Skeletal muscle tissue (tissue), 4 donors: Measurements from ENCODE around the gene WBP2. TPM values are rescaled to one million over a fixed set of nuclear protein-coding genes. Genes with fewer than 3 reads are reported as not detected.

Source experiments
- H3K27ac ChIP-seq: one replicate; pipeline ENCODE4 v1.7.0; 2013; ENCODE audit warnings: mild to moderate bottlenecking, low read depth, low read length, inconsistent platforms
- H3K27me3 ChIP-seq, 3 donors: one replicate each; pipeline ENCODE4 v1.7.0; 2013; ENCODE audit warnings: low read length in 3 of 3; ENCODE audit not compliant: control insufficient read depth in 3 of 3, insufficient read depth in 3 of 3
- H3K36me3 ChIP-seq, 3 donors: one replicate each; pipeline ENCODE4 v1.7.0; 2013; ENCODE audit warnings: low read length in 3 of 3; ENCODE audit not compliant: control insufficient read depth in 3 of 3, insufficient read depth in 3 of 3
- H3K4me1 ChIP-seq, 3 donors: one replicate each; pipeline ENCODE4 v1.7.0; 2013; ENCODE audit warnings: low read length in 3 of 3, mild to moderate bottlenecking in 3 of 3; ENCODE audit not compliant: control insufficient read depth in 3 of 3, insufficient read depth in 3 of 3
- H3K4me3 ChIP-seq, 3 donors: one replicate each; pipeline ENCODE4 v1.7.0; 2013; ENCODE audit warnings: low read length in 3 of 3
- H3K9ac ChIP-seq, 3 donors: one replicate each; pipeline ENCODE4 v1.7.0; 2013; ENCODE audit warnings: low read length in 3 of 3, mild to moderate bottlenecking in 3 of 3, moderate library complexity in 2 of 3, low read depth in 1 of 3
- H3K9me3 ChIP-seq, 3 donors: one replicate each; pipeline ENCODE4 v1.7.0; 2013; ENCODE audit warnings: low read length in 3 of 3; ENCODE audit not compliant: control insufficient read depth in 3 of 3
- total RNA-seq: library from RNA; depleted of rRNA; stranded (reverse); fragments of >200 nt; gene quantifications from one replicate; pipeline ENCODE4 v1.2.3, GENCODE V29; 2014
- donor health status: Osteomylitis.

The WBP2 gene
- total RNA-seq, 1 donor from 2014 or later, result 17.7 TPM

DNA sequence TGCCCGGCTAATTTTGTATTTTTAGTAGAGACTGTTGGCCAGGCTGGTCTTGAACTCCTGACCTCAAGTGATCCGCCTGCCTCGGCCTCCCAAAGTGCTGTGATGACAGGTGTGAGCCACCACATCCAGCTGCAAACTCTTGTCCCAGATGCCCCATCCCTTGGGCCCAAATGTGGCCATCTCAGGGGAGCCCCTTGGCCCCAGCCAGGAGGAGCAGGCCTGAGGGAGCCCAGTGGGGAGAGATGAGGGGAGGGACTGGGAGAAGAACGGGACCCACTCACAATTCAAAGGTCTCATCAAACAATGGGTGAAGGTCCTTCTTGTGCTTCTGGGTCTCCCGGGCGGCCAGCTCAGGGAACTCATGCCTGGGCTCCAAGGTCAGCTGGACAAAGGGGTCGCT is 25.4 kb downstream of the WBP2 start:
- Histone ChIP-seq H3K9ac (no peak overlapping the region), H3K9me3 (no peaks in the 10 kb centered on the region), H3K4me1 (peaks cover 19 to 33% (median 25%) of the 10 kb centered on the region in 3 donors), H3K27me3 (no peaks in the 10 kb centered on the region), H3K4me3 (no peak overlapping the region), H3K36me3 (peaks cover 10 to 32% (median 31%) of the 10 kb centered on the region in 3 donors), H3K27ac (no peak overlapping the region)

DNA sequence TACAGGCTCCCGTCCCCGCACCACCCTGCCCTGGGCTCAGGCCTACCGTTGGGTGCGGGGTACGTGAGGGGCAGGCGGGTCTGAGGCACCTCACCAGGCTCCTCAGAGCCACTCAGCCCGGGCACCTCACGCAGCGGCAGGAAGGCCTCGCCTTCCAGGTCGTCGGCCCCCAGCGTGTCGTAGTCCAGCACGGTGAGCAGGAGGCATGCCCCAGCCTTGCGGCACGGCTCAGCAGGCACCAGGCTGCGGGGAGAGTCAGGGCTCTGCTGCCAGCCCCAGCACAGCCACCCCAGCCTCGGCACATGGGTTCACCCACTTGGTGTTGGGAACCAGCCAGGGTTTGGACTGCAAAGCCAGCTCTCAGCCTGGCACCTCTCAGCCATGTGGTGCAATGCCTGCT is 26.4 kb downstream of the WBP2 start:
- no peak overlapping the region for H3K4me3 ChIP-seq
- peak overlapping the region in 1 of 3 donors; percentile 78 for H3K9ac ChIP-seq
- H3K36me3 ChIP-seq, result peaks cover 19 to 29% (median 25%) of the 10 kb centered on the region in 3 donors
- peaks cover 19 to 26% (median 23%) of the 10 kb centered on the region in 3 donors for H3K4me1 ChIP-seq
- H3K27ac ChIP-seq, result no peak overlapping the region
- no peaks in the 10 kb centered on the region for H3K9me3 ChIP-seq
- H3K27me3 ChIP-seq, result no peaks in the 10 kb centered on the region

DNA sequence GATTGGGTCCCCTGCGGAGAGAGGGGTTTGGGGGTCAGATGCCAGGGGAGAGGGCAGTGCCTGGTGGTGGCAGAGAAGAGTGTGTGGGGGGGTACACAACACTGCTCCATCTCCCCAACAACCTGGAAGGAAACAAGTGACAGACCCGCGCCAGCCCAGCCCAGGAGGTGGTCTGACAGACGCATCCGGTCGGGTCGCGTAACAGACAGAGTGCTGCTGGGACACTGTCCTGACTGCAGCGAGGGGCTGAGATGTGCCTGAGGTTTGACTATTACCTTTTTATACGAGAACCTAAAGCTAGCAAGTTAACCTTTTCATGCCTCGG is 27.1 kb downstream of the WBP2 start:
- H3K4me1 ChIP-seq, result peaks cover 19 to 26% (median 23%) of the 10 kb centered on the region in 3 donors
- H3K36me3 ChIP-seq, result peaks cover 23 to 28% (median 25%) of the 10 kb centered on the region in 3 donors
- peak overlapping the region; percentile 48 to 72 (median 59) for H3K4me3 ChIP-seq
- no peaks in the 10 kb centered on the region for H3K9me3 ChIP-seq
- peak overlapping the region; percentile 16 to 78 (median 57) for H3K9ac ChIP-seq
- H3K27ac ChIP-seq, result no peak overlapping the region
- no peaks in the 10 kb centered on the region for H3K27me3 ChIP-seq

DNA sequence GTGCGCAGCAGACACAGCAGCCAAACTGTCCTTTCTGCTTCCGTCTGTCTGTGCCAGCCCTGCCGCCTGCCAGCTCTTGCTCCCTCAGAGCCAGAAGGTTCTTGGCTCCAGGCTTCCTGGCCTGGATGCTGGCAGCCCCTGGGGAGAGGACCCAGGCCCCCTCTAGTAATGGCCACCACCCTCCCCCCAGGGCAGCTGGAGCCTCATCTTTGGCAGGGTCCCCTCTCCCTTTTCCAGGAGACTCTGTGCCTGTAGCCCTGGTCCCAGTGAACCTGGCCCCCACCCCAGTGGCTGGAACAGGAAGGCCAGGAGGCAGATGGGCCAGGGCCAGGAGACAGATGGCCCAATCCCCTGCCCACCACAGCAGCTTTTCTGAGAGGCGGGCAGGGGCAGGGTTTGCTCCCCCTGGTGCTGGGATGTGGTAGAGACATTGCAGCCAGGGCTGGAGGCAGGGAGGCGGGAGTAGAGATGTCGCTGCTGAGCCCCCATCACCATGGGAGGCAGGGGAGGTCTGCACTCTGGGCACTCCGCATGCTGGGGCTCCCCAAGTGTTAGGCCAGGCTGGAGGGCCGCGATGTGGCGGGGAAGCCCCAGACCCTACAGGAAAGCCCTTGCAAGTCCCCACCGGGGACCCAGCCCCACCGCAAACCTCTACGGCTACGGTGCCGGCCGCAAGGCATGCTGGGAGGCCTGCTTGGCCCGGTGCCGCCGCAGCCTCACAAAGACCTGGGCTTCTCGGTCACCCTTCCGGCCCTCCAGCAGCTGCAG is 27.6 kb downstream of the WBP2 start:
- Histone ChIP-seq H3K9me3 (no peaks in the 10 kb centered on the region), H3K27ac (peak overlapping the region; percentile 73), H3K9ac (peak overlapping the region; percentile 16 to 78 (median 57)), H3K27me3 (no peaks in the 10 kb centered on the region), H3K4me1 (peaks cover 19 to 25% (median 23%) of the 10 kb centered on the region in 3 donors), H3K36me3 (peaks cover 25 to 31% (median 29%) of the 10 kb centered on the region in 3 donors), H3K4me3 (peak overlapping the region; percentile 48 to 72 (median 59))

DNA sequence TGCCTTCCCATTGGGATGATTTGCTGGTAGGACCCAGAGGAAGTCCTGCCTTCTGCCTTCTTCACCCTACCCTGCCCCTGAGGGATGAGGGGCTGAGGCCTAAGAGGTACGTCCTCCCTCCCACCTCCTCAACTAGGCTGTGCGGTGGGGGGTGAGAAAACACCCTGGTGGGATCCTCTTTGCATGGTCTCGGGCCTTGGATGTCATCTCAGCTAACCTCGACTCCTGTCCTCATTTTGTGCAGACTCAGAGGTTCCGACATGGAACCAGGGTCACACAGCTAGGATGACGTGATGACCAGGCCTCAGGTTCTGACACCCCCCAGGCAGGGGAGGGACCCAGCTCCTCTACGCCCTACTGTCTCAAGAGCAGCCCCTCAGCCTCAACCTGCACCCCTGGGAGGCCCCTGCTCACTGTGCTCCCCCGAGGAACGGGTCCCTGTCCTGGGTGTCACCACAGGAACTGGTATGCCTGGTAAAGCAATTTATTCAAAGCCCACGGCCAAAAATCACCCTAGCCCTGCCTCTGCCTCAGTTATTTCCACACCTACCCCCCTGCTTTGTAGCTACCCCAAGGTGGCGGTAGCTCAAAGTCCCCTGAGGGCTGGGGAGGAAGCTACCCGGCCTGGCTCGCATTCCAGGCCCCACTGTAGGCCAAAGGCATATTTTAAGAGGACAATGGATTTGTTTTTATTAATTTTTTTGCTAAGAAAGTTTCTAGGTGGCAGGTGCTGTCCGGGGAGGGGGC is 28.4 kb downstream of the WBP2 start:
- H3K4me3 ChIP-seq, result no peak overlapping the region

DNA sequence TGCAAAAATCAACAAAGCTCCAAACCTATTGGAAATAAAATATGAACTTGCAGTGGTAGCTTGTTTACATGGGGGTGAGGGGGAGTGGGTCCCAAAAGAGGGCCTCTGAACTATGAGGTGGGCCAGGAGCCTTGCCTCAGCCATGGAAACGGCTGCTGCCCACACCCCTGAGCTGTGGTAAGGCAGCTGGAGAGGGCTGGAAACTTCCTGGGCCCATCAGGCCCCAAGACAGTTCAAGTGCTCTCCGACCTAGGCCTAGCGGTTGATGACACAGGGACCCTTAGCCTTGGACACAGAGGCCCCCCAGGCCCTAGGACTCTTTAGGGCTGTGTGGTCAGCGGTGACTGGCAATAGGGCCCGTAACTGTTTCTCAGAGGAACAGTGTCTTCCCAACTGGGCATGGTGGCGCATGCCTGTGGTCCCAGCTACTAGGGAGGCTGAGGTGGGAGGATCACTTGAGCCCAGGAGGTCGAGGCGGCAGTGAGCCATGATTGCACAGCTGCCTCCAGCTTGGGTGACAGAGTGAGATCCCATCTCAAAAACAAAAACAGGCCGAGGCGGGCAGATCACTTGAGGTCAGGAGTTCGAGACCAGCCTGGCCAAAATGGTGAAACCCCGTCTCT is 29.3 kb downstream of the WBP2 start:
- no peaks in the 10 kb centered on the region for H3K27me3 ChIP-seq
- no peak overlapping the region for H3K4me3 ChIP-seq
- peaks cover 37 to 43% (median 38%) of the 10 kb centered on the region in 3 donors for H3K36me3 ChIP-seq
- no peaks in the 10 kb centered on the region for H3K9me3 ChIP-seq
- H3K9ac ChIP-seq, result no peak overlapping the region
- H3K4me1 ChIP-seq, result peaks cover 19 to 20% (median 20%) of the 10 kb centered on the region in 3 donors
- H3K27ac ChIP-seq, result no peak overlapping the region

More for the DNA sequence above, 28.4 kb downstream of the WBP2 start:
- Histone ChIP-seq H3K27ac (peak overlapping the region; percentile 73), H3K9me3 (no peaks in the 10 kb centered on the region), H3K4me1 (peaks cover 19 to 20% (median 20%) of the 10 kb centered on the region in 3 donors), H3K27me3 (no peaks in the 10 kb centered on the region), H3K9ac (peak overlapping the region in 2 of 3 donors; percentile 16 to 78), H3K36me3 (peaks cover 28 to 38% (median 32%) of the 10 kb centered on the region in 3 donors)

DNA sequence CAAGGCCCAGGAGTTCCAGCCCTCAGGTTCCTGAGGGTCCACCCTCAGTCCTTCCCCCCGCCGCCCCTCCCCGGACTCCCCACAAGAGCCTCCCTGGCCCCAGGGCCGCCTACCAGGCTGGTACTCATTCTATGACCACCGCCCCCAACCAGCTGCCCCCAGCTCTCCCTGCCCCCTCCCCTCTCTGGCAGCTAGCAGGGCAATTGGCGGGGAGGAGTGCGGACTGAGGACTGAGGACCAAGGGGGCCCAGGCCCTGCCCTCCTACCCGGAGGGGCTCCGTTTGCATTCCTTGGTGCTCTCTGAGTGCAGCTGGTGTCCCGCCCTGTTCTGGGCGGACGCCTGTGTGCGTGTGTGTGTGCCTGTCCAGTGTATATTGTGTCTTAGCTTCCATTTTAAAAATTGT is 30.0 kb downstream of the WBP2 start:
- Histone ChIP-seq H3K9ac (no peak overlapping the region), H3K9me3 (no peaks in the 10 kb centered on the region), H3K4me1 (peaks cover 19 to 20% (median 20%) of the 10 kb centered on the region in 3 donors), H3K27ac (no peak overlapping the region), H3K27me3 (no peaks in the 10 kb centered on the region), H3K36me3 (peaks cover 37 to 49% (median 43%) of the 10 kb centered on the region in 3 donors), H3K4me3 (no peak overlapping the region)

DNA sequence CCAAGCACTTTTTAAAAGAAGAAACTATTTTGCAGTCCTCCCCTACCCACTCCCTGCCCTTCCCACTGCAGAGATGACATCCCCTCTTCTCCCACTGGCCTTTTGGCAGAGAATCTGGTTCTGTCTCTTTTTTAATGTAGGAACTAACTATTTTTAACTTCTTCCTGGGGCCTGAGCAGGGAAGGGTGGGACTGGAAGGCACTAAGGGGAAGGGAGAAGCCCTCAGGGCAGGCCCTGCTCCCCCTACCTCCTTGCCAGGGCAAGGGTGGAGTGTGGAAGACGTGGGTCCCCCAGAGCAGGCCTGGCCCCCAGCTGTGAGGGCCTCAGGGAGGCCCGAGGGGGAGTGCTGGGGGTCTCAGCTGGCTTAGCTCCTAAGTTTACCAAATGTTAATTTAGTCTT is 30.5 kb downstream of the WBP2 start:
- Histone ChIP-seq H3K27me3 (no peaks in the 10 kb centered on the region), H3K36me3 (peaks cover 40 to 51% (median 44%) of the 10 kb centered on the region in 3 donors), H3K9me3 (no peaks in the 10 kb centered on the region), H3K9ac (no peak overlapping the region), H3K4me3 (no peak overlapping the region), H3K27ac (no peak overlapping the region), H3K4me1 (peaks cover 19 to 20% (median 20%) of the 10 kb centered on the region in 3 donors)

DNA sequence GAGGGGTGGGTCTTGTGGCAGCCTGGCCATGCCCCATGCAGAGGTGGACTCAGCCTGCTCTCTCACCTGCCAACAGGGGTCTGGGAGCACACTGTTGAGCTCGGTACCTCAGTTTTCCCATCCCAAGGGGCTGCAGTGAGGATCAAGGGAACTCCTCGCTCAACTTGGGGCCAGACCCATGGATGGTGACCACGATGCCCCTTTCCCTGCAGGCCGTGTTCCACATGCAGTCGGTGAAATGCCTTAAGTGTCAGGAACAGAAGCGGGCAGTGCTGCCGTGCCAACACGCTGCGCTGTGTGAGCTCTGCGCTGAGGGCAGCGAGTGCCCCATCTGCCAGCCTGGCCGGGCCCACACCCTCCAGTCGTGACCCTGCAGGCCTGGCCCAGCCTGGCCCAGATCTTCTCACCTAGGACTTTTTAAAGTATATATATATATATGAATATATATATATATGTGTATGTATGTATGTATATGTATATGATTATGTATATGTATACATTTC is 31.0 kb downstream of the WBP2 start:
- H3K4me1 ChIP-seq, result peaks cover 19 to 20% (median 20%) of the 10 kb centered on the region in 3 donors
- no peak overlapping the region for H3K4me3 ChIP-seq
- H3K27ac ChIP-seq, result no peak overlapping the region
- peaks cover 45 to 56% (median 48%) of the 10 kb centered on the region in 3 donors for H3K36me3 ChIP-seq
- no peaks in the 10 kb centered on the region for H3K27me3 ChIP-seq
- H3K9me3 ChIP-seq, result no peaks in the 10 kb centered on the region
- no peak overlapping the region for H3K9ac ChIP-seq
